Measurements from ENCODE around the gene WFDC1. TPM values are rescaled to one million over a fixed set of nuclear protein-coding genes. Genes with fewer than 3 reads are reported as not detected.

The WFDC1 gene
- total RNA-seq, 1 donor from 2014 or later, result 0.34 TPM

DNA sequence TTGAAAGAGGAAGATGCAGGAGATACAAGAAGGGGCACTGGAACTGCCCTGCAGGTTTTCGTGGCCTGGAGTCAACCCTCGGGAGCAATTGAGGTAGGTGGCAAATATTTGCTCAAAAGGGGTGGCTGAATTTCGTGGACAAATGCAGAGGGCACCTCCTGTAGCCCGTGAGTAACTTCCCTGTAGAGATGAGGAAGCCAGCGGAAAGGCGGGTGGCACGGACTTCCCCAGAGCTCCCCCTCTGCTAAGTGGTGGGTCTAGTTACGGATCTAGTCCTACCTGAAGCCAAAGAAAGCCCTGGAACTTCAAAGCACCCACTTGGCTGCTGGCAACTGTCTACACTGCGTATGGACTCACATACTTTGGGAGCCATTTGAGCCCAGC lies 72.6 kb downstream of the WFDC1 start:
- Histone ChIP-seq H3K27me3 (ENCODE audit: insufficient read depth, low read length) (peaks cover 53% of the 10 kb centered on the region), H3K79me2 (ENCODE audit: insufficient read depth, low read length) (no peaks in the 10 kb centered on the region), H3K27ac (ENCODE audit: low read depth, low read length) (no peak overlapping the region), H3K4me3 (ENCODE audit: insufficient read depth, low read depth, low read length) (no peak overlapping the region), H3K4me1 (ENCODE audit: insufficient read depth, low read length) (no peaks in the 10 kb centered on the region), H4K20me1 (ENCODE audit: insufficient read depth, low read length) (no peaks in the 10 kb centered on the region), H3K9me3 (ENCODE audit: insufficient read depth, low read depth, low read length) (no peaks in the 10 kb centered on the region), H3K4me2 (ENCODE audit: low read length) (no peak overlapping the region), H3K36me3 (ENCODE audit: insufficient read depth, low read length) (no peaks in the 10 kb centered on the region), H2AFZ (ENCODE audit: low read depth, low read length) (no peak overlapping the region), H3K9ac (ENCODE audit: low read length) (no peak overlapping the region)
- Mint-ChIP-seq H3K4me1 (ENCODE audit: low read depth, unreplicated experiment) (no peaks in the 10 kb centered on the region), H3K36me3 (ENCODE audit: low read depth, unreplicated experiment) (peaks cover 2% of the 10 kb centered on the region), H3K4me3 (ENCODE audit: unreplicated experiment) (no peak overlapping the region), H3K27ac (ENCODE audit: unreplicated experiment) (no peak overlapping the region), H3K9me3 (ENCODE audit: unreplicated experiment) (no peaks in the 10 kb centered on the region), H3K27me3 (ENCODE audit: low read depth, unreplicated experiment) (peaks cover 71% of the 10 kb centered on the region)
- TF ChIP-seq EZH2 (IDR thresholded peaks at IDR 0.05; ENCODE audit: insufficient read depth, low read length), result no peak
- TF ChIP-seq, protein P1, sequence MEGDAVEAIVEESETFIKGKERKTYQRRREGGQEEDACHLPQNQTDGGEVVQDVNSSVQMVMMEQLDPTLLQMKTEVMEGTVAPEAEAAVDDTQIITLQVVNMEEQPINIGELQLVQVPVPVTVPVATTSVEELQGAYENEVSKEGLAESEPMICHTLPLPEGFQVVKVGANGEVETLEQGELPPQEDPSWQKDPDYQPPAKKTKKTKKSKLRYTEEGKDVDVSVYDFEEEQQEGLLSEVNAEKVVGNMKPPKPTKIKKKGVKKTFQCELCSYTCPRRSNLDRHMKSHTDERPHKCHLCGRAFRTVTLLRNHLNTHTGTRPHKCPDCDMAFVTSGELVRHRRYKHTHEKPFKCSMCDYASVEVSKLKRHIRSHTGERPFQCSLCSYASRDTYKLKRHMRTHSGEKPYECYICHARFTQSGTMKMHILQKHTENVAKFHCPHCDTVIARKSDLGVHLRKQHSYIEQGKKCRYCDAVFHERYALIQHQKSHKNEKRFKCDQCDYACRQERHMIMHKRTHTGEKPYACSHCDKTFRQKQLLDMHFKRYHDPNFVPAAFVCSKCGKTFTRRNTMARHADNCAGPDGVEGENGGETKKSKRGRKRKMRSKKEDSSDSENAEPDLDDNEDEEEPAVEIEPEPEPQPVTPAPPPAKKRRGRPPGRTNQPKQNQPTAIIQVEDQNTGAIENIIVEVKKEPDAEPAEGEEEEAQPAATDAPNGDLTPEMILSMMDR (IDR thresholded peaks at IDR 0.05; ENCODE audit: insufficient read depth, low read depth, low read length), result no peak
- FAIRE-seq (no peak), DNase-seq (ENCODE audit: low read depth) (no peak)

DNA sequence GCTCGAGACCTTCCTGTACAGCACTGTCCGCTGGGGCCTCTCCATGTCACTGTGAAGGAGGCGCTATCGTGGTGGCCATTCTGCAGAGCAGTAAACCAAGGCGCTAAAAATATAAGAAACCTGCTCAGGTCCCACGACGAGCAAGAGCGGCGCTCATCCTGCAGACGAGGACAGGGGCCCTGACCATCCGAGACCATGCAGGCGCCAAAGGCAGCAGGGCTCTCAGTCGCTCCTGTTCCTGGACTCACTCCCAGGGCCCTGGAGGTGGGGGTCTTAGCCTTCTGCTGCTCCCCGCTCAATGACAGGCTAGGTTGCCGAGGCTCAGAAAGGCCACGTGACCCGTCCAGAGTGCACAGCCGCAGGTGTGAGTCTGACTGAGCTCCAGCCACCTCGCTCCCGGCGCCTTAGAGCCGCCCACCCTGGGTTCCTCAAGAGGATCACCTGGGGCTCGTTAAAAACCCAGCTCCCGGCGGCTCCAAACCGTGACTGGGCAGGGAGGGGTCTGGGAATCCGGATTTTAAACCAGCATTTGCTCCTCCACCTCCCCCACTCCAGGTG lies 73.2 kb downstream of the WFDC1 start:
- no peak overlapping the region for H3K4me2 ChIP-seq (ENCODE audit: low read length)
- no peak for FAIRE-seq
- no peaks in the 10 kb centered on the region for H3K36me3 ChIP-seq (ENCODE audit: insufficient read depth, low read length)
- TF ChIP-seq, protein P1 (IDR thresholded peaks at IDR 0.05; ENCODE audit: insufficient read depth, low read depth, low read length), result no peak
- TF ChIP-seq EZH2 (IDR thresholded peaks at IDR 0.05; ENCODE audit: insufficient read depth, low read length), result no peak
- Mint-ChIP-seq H3K36me3 (ENCODE audit: low read depth, unreplicated experiment) (peaks cover 2% of the 10 kb centered on the region), H3K9me3 (ENCODE audit: unreplicated experiment) (no peaks in the 10 kb centered on the region), H3K4me1 (ENCODE audit: low read depth, unreplicated experiment) (no peaks in the 10 kb centered on the region), H3K4me3 (ENCODE audit: unreplicated experiment) (no peak overlapping the region), H3K27ac (ENCODE audit: unreplicated experiment) (no peak overlapping the region), H3K27me3 (ENCODE audit: low read depth, unreplicated experiment) (peaks cover 74% of the 10 kb centered on the region)
- DNase-seq (ENCODE audit: low read depth), result no peak
- no peak overlapping the region for H2AFZ ChIP-seq (ENCODE audit: low read depth, low read length)
- H3K4me1 ChIP-seq (ENCODE audit: insufficient read depth, low read length), result no peaks in the 10 kb centered on the region
- no peak overlapping the region for H3K27ac ChIP-seq (ENCODE audit: low read depth, low read length)
- H4K20me1 ChIP-seq (ENCODE audit: insufficient read depth, low read length), result no peaks in the 10 kb centered on the region
- no peaks in the 10 kb centered on the region for H3K79me2 ChIP-seq (ENCODE audit: insufficient read depth, low read length)
- H3K4me3 ChIP-seq (ENCODE audit: insufficient read depth, low read depth, low read length), result no peak overlapping the region
- no peak overlapping the region for H3K9ac ChIP-seq (ENCODE audit: low read length)
- H3K27me3 ChIP-seq (ENCODE audit: insufficient read depth, low read length), result peaks cover 53% of the 10 kb centered on the region
- no peaks in the 10 kb centered on the region for H3K9me3 ChIP-seq (ENCODE audit: insufficient read depth, low read depth, low read length)

DNA sequence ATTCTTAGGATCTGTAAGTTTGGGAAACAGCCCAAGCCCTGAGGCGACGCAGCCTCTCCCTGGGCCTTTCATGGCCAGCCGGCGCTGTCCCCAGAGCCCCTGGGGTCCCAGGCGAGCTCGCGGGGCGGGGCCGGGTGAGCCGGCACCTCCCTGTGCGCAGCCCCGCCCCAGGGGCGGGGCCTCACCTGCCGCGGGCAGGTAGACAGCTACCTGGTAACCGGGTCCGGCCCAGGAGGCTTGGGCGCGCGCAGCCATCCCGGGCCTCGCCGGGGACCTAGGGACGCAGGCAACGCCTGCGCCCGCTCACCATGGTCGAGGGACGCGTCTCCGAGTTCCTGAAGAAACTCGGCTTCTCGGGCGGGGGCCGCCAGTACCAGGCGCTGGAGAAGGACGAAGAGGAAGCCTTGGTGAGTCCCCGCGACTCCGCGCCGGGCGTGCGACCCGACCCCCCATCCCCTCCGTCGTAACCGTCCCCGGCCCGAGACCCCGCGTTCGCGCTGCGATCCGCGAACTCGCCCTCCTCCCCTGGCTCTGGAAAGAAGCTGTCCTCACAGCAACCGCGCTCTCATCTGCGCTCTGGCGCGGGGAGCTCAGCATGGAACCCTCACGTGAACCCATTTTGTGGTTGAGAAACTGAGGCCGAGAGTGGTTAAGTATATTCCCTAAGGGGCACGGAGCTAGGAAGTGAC lies 73.8 kb downstream of the WFDC1 start, which contains the start of gene ATP2C2:
TSS of gene ATP2C2 (plus strand) at position 231 of the 689 bp plus-strand sequence. CDS start at position 309, 78 bp downstream.
- H3K27me3 Mint-ChIP-seq (ENCODE audit: low read depth, unreplicated experiment), result peaks cover 71% of the 10 kb centered on the region
- Histone ChIP-seq H3K4me3 (ENCODE audit: insufficient read depth, low read depth, low read length) (no peak within 1 kb of the TSS), H2AFZ (ENCODE audit: low read depth, low read length) (no peak within 1 kb of the TSS), H3K9me3 (ENCODE audit: insufficient read depth, low read depth, low read length) (no peaks in the 10 kb centered on the region), H3K9ac (ENCODE audit: low read length) (no peak within 1 kb of the TSS), H3K79me2 (ENCODE audit: insufficient read depth, low read length) (no peaks in the 10 kb centered on the region), H3K4me2 (ENCODE audit: low read length) (no peak within 1 kb of the TSS), H3K36me3 (ENCODE audit: insufficient read depth, low read length) (no peaks in the 10 kb centered on the region), H3K27me3 (ENCODE audit: insufficient read depth, low read length) (peaks cover 53% of the 10 kb centered on the region), H3K4me1 (ENCODE audit: insufficient read depth, low read length) (no peaks in the 10 kb centered on the region), H4K20me1 (ENCODE audit: insufficient read depth, low read length) (no peaks in the 10 kb centered on the region), H3K27ac (ENCODE audit: low read depth, low read length) (no peak within 1 kb of the TSS)
- no peaks in the 10 kb centered on the region for H3K4me1 Mint-ChIP-seq (ENCODE audit: low read depth, unreplicated experiment)
- H3K9me3 Mint-ChIP-seq (ENCODE audit: unreplicated experiment), result no peaks in the 10 kb centered on the region
- H3K36me3 Mint-ChIP-seq (ENCODE audit: low read depth, unreplicated experiment), result peaks cover 2% of the 10 kb centered on the region
- peak within 1 kb of the TSS; percentile 68 for H3K4me3 Mint-ChIP-seq (ENCODE audit: unreplicated experiment)
- H3K27ac Mint-ChIP-seq (ENCODE audit: unreplicated experiment), result no peak within 1 kb of the TSS
- peak; percentile 65 for TF ChIP-seq EZH2 (IDR thresholded peaks at IDR 0.05; ENCODE audit: insufficient read depth, low read length)
- TF ChIP-seq, protein P1 (IDR thresholded peaks at IDR 0.05; ENCODE audit: insufficient read depth, low read depth, low read length), result no peak
- FAIRE-seq, result no peak
- DNase-seq (ENCODE audit: low read depth), result no peak

All from astrocyte (in vitro differentiated cells and primary cell).